Fibroblast of lung (primary cell): ENCODE measurements around the gene KMT2C. TPM values are rescaled to one million over a fixed set of nuclear protein-coding genes. Genes with fewer than 3 reads are reported as not detected.
A peak's percentile ranks its signal among the peaks of the same experiment; 100 is the strongest.

ENCODE experiments used
- DNase-seq, 2 donors: peaks; one replicate each; pipeline versions ENCODE4 v3.0.0 to v3.0.0-alpha.2; 2010; ENCODE audit warnings: low read depth in 2 of 2
- H2AFZ ChIP-seq: 2 replicates; pipeline ENCODE4 v1.5.1; 2012; ENCODE audit warnings: low read length, control low read depth, inconsistent platforms
- H3K27ac ChIP-seq: 2 replicates; pipeline ENCODE4 v1.5.1; 2011; ENCODE audit warnings: low read length, control low read depth; ENCODE audit not compliant: insufficient read depth
- H3K27me3 ChIP-seq: 2 replicates; pipeline ENCODE4 v1.5.1; 2011; ENCODE audit warnings: mild to moderate bottlenecking, low read length; ENCODE audit not compliant: control insufficient read depth, insufficient read depth
- H3K36me3 ChIP-seq: 2 replicates; pipeline ENCODE4 v1.5.1; 2011; ENCODE audit warnings: low read length; ENCODE audit not compliant: control insufficient read depth, insufficient read depth
- H3K4me1 ChIP-seq: 2 replicates; pipeline ENCODE4 v1.5.1; 2011; ENCODE audit warnings: low read length; ENCODE audit not compliant: control insufficient read depth, insufficient read depth; ENCODE audit errors: extremely low read depth
- H3K4me2 ChIP-seq: 2 replicates; pipeline ENCODE4 v1.5.1; 2011; ENCODE audit warnings: low read length, control low read depth; ENCODE audit not compliant: insufficient read depth; ENCODE audit errors: extremely low read depth
- H3K4me3 ChIP-seq, 4 experiments: fragments of 200-600 bp in 1 of 4; sonication (generic) in 1 of 4; replicated peaks in 1 of 4; 2 replicates each; pipeline ENCODE4 v1.5.1; 2011 to 2016; ENCODE audit warnings: low read length in 4 of 4, low read depth in 3 of 4, mild to moderate bottlenecking in 3 of 4, control low read depth in 2 of 4, inconsistent platforms in 1 of 4, mixed read lengths in 1 of 4; ENCODE audit not compliant: insufficient read depth in 1 of 4; ENCODE audit errors: control extremely low read depth in 1 of 4
- H3K79me2 ChIP-seq: 2 replicates; pipeline ENCODE4 v1.5.1; 2012; ENCODE audit warnings: mild to moderate bottlenecking, low read length, inconsistent platforms; ENCODE audit not compliant: control insufficient read depth, insufficient read depth
- H3K9ac ChIP-seq: 2 replicates; pipeline ENCODE4 v1.5.1; 2011; ENCODE audit warnings: mild to moderate bottlenecking, low read length, control low read depth; ENCODE audit not compliant: insufficient read depth
- H3K9me3 ChIP-seq: 2 replicates; pipeline ENCODE4 v1.5.1; 2012; ENCODE audit warnings: low read depth, low read length; ENCODE audit not compliant: control insufficient read depth, insufficient read depth
- H4K20me1 ChIP-seq: 2 replicates; pipeline ENCODE4 v1.5.1; 2011; ENCODE audit warnings: low read length; ENCODE audit not compliant: control insufficient read depth, insufficient read depth; ENCODE audit errors: extremely low read depth
- EZH2 ChIP-seq: IDR thresholded peaks from 2 replicates; pipeline ENCODE4 v1.5.1; 2012; ENCODE audit warnings: low read length, control low read depth, mild to moderate bottlenecking; ENCODE audit errors: missing control alignments
- polyA plus RNA-seq, 2 donors: library from polyadenylated mRNA; depleted of rRNA in 1 of 2; stranded (reverse) in 1 of 2; unstranded in 1 of 2; fragments of >200 nt; gene quantifications; 2 replicates each; pipeline ENCODE4 v1.2.1, GENCODE V29; 2011 to 2012; ENCODE audit warnings: missing spikeins in 1 of 2
- total RNA-seq: library from RNA; depleted of rRNA; stranded (reverse); fragments of >200 nt; gene quantifications from 2 replicates; pipeline ENCODE4 v1.2.1, GENCODE V29; 2014
- TF ChIP-seq, protein P1 (sequence below), 2 donors: IDR thresholded peaks in 1 of 2; conservative IDR thresholded peaks in 1 of 2; 1 replicate in 1 of 2; 2 replicates in 1 of 2; pipeline ENCODE4 v1.5.1; 2011 to 2012; ENCODE audit warnings: low read length in 2 of 2, control low read depth in 1 of 2, inconsistent platforms in 1 of 2, low read depth in 1 of 2, mild to moderate bottlenecking in 1 of 2

The KMT2C gene
- total and polyA plus RNA-seq, 2 donors (not counting 1 experiment from before 2014, with no cell fraction given): 11.1 to 32.4 TPM

DNA sequence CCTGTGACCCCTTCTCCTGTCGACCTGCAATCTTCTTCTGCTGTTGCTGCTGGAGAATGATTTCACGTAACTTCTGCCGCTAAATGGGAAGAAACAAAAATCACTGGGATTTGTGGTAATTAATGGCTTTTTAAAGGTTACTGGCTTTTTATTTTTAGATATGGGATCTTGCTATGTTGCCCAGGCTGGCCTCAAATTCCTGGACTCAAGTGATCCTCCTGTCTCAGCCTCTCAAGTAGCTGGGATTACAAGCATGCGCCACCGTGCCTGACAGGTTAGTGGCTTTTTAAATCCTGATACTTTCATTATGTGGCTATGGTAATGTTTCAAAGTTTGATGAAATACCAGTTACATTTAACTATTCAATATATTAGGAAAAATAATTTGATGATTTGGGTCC, 255.8 kb downstream of the KMT2C start:
- no peak for TF ChIP-seq EZH2
- TF ChIP-seq, protein P1, sequence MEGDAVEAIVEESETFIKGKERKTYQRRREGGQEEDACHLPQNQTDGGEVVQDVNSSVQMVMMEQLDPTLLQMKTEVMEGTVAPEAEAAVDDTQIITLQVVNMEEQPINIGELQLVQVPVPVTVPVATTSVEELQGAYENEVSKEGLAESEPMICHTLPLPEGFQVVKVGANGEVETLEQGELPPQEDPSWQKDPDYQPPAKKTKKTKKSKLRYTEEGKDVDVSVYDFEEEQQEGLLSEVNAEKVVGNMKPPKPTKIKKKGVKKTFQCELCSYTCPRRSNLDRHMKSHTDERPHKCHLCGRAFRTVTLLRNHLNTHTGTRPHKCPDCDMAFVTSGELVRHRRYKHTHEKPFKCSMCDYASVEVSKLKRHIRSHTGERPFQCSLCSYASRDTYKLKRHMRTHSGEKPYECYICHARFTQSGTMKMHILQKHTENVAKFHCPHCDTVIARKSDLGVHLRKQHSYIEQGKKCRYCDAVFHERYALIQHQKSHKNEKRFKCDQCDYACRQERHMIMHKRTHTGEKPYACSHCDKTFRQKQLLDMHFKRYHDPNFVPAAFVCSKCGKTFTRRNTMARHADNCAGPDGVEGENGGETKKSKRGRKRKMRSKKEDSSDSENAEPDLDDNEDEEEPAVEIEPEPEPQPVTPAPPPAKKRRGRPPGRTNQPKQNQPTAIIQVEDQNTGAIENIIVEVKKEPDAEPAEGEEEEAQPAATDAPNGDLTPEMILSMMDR (conservative IDR thresholded peaks at IDR 0.05 in 1 of 2, IDR thresholded peaks at IDR 0.05 in 1 of 2; ENCODE audit: low read depth in 1 of 2, low read length in 2 of 2): no peak
- Histone ChIP-seq H3K9me3 (no peaks in the 10 kb centered on the region), H4K20me1 (no peaks in the 10 kb centered on the region), H3K79me2 (no peaks in the 10 kb centered on the region), H2AFZ (no peak overlapping the region), H3K9ac (no peak overlapping the region), H3K4me3 (no peak overlapping the region), H3K4me2 (no peak overlapping the region), H3K4me1 (no peaks in the 10 kb centered on the region), H3K27me3 (no peaks in the 10 kb centered on the region), H3K27ac (no peak overlapping the region), H3K36me3 (peaks cover 23% of the 10 kb centered on the region)
- DNase-seq: no peak

DNA sequence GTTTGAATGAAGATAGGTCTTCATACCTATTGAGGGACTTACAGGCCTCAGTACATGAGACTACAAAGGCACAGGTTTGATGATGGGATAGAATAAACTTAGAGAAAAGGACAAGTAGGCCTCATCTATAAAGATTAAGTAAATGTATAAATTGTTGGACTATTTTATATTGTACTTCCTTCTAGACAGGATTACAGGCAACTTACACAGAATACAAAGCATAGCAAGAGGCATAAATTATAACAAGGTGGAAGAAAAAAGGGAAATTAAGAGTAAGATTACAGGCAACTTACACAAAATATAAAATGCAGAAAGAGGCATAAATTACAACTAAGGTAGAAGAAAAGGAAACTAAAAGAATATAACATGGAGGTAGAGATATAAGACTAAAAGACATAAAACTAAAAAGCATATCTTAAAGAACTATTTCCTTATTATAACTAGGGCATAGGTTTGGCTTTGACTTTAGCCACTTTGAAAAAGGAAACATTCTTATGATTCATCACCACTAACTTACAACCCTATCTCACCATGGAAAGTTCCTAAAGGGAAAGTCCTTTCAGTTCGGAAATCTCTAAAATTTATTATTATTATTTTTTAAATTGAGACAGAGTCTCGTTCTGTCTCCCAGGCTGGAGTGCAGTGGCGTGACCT, 257.3 kb downstream of the KMT2C start:
- no peak overlapping the region for H3K4me2 ChIP-seq
- H3K9ac ChIP-seq: no peak overlapping the region
- H3K27me3 ChIP-seq: no peaks in the 10 kb centered on the region
- H3K27ac ChIP-seq: no peak overlapping the region
- no peak for DNase-seq
- H3K4me3 ChIP-seq: no peak overlapping the region
- no peaks in the 10 kb centered on the region for H4K20me1 ChIP-seq
- peaks cover 23% of the 10 kb centered on the region for H3K36me3 ChIP-seq
- TF ChIP-seq, protein P1 (conservative IDR thresholded peaks at IDR 0.05 in 1 of 2, IDR thresholded peaks at IDR 0.05 in 1 of 2; ENCODE audit: low read depth in 1 of 2, low read length in 2 of 2): no peak
- no peak for TF ChIP-seq EZH2
- no peaks in the 10 kb centered on the region for H3K4me1 ChIP-seq
- no peaks in the 10 kb centered on the region for H3K9me3 ChIP-seq
- H3K79me2 ChIP-seq: no peaks in the 10 kb centered on the region
- H2AFZ ChIP-seq: no peak overlapping the region

DNA sequence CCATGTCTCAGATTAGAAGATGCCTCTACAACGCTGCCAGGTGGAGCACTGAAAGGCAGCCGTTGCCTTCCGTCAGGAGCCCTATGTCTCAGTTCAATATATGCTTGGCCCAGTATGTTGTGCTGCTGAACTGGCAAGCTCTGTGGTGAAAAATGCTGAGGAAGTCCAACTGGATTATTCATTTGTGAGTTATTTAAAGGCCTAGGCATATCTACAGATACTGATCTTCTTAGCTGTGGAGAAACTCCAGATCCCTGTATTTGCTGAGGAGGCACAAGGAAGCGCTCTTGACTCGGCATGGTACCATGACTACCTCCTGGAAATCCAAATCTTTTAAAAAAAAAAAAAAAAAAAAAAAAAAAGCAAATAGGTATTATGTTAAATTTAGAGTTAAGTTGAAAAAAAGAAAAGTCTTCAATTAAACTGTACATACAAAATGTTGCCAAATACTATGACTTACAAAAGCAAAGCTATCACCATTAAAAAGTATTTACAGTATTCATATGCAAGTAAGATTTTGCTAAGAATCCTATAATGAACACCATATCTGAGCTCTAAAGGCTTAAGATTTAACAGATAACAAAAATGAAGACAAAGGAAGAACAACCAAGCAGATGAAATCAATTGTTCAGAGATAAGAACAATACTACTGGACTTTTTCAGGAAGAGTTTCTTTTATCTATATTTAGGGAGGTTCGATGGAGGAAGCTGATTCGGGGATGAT, 258.0 kb downstream of the KMT2C start:
- Histone ChIP-seq H3K27ac (no peak overlapping the region), H3K9ac (no peak overlapping the region), H3K4me1 (no peaks in the 10 kb centered on the region), H2AFZ (no peak overlapping the region), H3K27me3 (no peaks in the 10 kb centered on the region), H3K36me3 (peaks cover 23% of the 10 kb centered on the region), H3K9me3 (no peaks in the 10 kb centered on the region), H3K4me3 (no peak overlapping the region), H3K79me2 (no peaks in the 10 kb centered on the region), H3K4me2 (no peak overlapping the region), H4K20me1 (no peaks in the 10 kb centered on the region)
- TF ChIP-seq, protein P1 (conservative IDR thresholded peaks at IDR 0.05 in 1 of 2, IDR thresholded peaks at IDR 0.05 in 1 of 2; ENCODE audit: low read depth in 1 of 2, low read length in 2 of 2): no peak
- no peak for TF ChIP-seq EZH2
- DNase-seq: peak in 1 of 2 donors; percentile 32
